GM19467 (cell line): Measurements from ENCODE around the gene CBY1.

Experiments used
- ATAC-seq: cut with Tn5 transposase; IDR thresholded peaks from one replicate; pipeline ENCODE4 v1.9.1; 2021; ENCODE audit warnings: mild to moderate bottlenecking, moderate library complexity; ENCODE audit not compliant: unreplicated experiment

CBY1 gene

GRCh38 chr22:38649841-38650522 is 6.5 kb upstream of the CBY1 start:
- ATAC-seq: no peak

- ATAC-seq: no peak
These were observed 3.6 kb upstream of the CBY1 start for GRCh38 chr22:38652859-38653258.

- ATAC-seq: no peak
These were observed 2.7 kb upstream of the CBY1 start for GRCh38 chr22:38653741-38654140.

- ATAC-seq: no peak
These were observed 751 bp upstream of the CBY1 start for GRCh38 chr22:38655519-38656255.

GRCh38 chr22:38657045-38657909 is 839 bp downstream of the CBY1 start:
- ATAC-seq: no peak

- ATAC-seq: no peak
These were observed 18.4 kb downstream of the CBY1 start for GRCh38 chr22:38674888-38675287.

- ATAC-seq: no peak
These were observed 19.4 kb downstream of the CBY1 start for GRCh38 chr22:38675833-38676232.

- peak; percentile 89 for ATAC-seq
These were observed 25.3 kb downstream of the CBY1 start, which contains the start of gene TOMM22 for GRCh38 chr22:38681582-38682335. TOMM22 (plus strand) TSS chr22:38681957; CDS start chr22:38681979, 22 bp downstream.

GRCh38 chr22:38684895-38685294 is 28.5 kb downstream of the CBY1 start:
- no peak for ATAC-seq

- ATAC-seq: no peak
These were observed 29.3 kb downstream of the CBY1 start for GRCh38 chr22:38685761-38686160.

GRCh38 chr22:38689651-38690050 is 33.2 kb downstream of the CBY1 start:
- no peak for ATAC-seq

- ATAC-seq: no peak
These were observed 37.6 kb downstream of the CBY1 start for GRCh38 chr22:38694049-38694448.

- ATAC-seq: no peak
These were observed 38.5 kb downstream of the CBY1 start for GRCh38 chr22:38694940-38695339.

- no peak for ATAC-seq
These were observed 40.4 kb downstream of the CBY1 start for GRCh38 chr22:38696606-38697424.

- no peak for ATAC-seq
These were observed 41.1 kb downstream of the CBY1 start for GRCh38 chr22:38697425-38698089.

GRCh38 chr22:38698407-38699094 is 42.1 kb downstream of the CBY1 start:
- ATAC-seq: no peak

- ATAC-seq: no peak
These were observed 42.7 kb downstream of the CBY1 start for GRCh38 chr22:38699143-38699542.

- no peak for ATAC-seq
These were observed 43.3 kb downstream of the CBY1 start for GRCh38 chr22:38699784-38700183.
